Pericardium fibroblast (primary cell): ENCODE results near the gene OR10S1. TPM values are rescaled to one million over a fixed set of nuclear protein-coding genes. Genes with fewer than 3 reads are reported as not detected.

ENCODE experiments used
- total RNA-seq: library from RNA; depleted of rRNA; stranded (reverse); fragments of >200 nt; gene quantifications from 2 replicates; pipeline ENCODE4 v1.2.3, GENCODE V29; 2015

The OR10S1 gene
- total RNA-seq = not detected in 2 replicates

GRCh38 chr11:123977731-123978347 is at the start of gene OR10S1:
Gene OR10S1, minus strand, starts transcription at chr11:123977781. Its CDS starts 117 bp downstream, at chr11:123977664.

GRCh38 chr11:124026498-124026897 is 48.9 kb upstream of the OR10S1 start, which contains the start of gene OR10G8:
Gene OR10G8, plus strand, starts transcription at chr11:124026798. Its CDS starts 2,825 bp downstream, at chr11:124029623.

GRCh38 chr11:124012697-124013096 is 35.1 kb upstream of the OR10S1 start, which contains the start of gene OR10G4:
Gene OR10G4, plus strand, starts transcription at chr11:124012997. Its CDS starts 2,578 bp downstream, at chr11:124015575.

GRCh38 chr11:123995119-123995518 is 17.5 kb upstream of the OR10S1 start, which contains the start of gene OR10G6:
Gene OR10G6, minus strand, starts transcription at chr11:123995161. Its CDS starts 0 bp downstream, at chr11:123995161.

GRCh38 chr11:123943738-123944137 is 33.8 kb downstream of the OR10S1 start, which contains the start of gene OR6T1:
Gene OR6T1, minus strand, starts transcription at chr11:123943838. Its CDS starts 0 bp downstream, at chr11:123943838.

GRCh38 chr11:123939317-123939716 is 38.3 kb downstream of the OR10S1 start, which contains the start of gene OR4D5:
Gene OR4D5, plus strand, starts transcription at chr11:123939617. Its CDS starts 0 bp downstream, at chr11:123939617.

Other genes with a start within 250 kb of the OR10S1 start
- gene ZNF202, start 236.1 kb downstream of the OR10S1 start, total RNA-seq = 3.1 and 8.3 TPM in 2 replicates
- gene OR6X1, start 223.3 kb downstream of the OR10S1 start, total RNA-seq = not detected in 2 replicates
- gene OR6M1, start 171.4 kb downstream of the OR10S1 start, total RNA-seq = 1.6 TPM in 1 of 2 replicates, not detected in the other
- gene TMEM225, start 92.1 kb downstream of the OR10S1 start, total RNA-seq = not detected in 2 replicates
- gene OR8D4, start 75.6 kb downstream of the OR10S1 start, total RNA-seq = not detected in 2 replicates
- gene OR4D5, start 38.2 kb downstream of the OR10S1 start, total RNA-seq = not detected in 2 replicates
- not detected in 2 replicates for gene OR6T1, start 33.9 kb downstream of the OR10S1 start, total RNA-seq
- gene OR10G6, start 17.4 kb upstream of the OR10S1 start, total RNA-seq = not detected in 2 replicates
- gene OR10G4, start 35.2 kb upstream of the OR10S1 start, total RNA-seq = not detected in 2 replicates
- gene OR10G9, start 45.2 kb upstream of the OR10S1 start, total RNA-seq = not detected in 2 replicates
- gene OR10G8, start 49.0 kb upstream of the OR10S1 start, total RNA-seq = not detected in 2 replicates
- not detected in 2 replicates for gene OR10G7, start 63.5 kb upstream of the OR10S1 start, total RNA-seq
- 7.2 and 15.6 TPM in 2 replicates for gene VWA5A, start 137.7 kb upstream of the OR10S1 start, total RNA-seq
- not detected in 2 replicates for gene OR10D3, start 205.6 kb upstream of the OR10S1 start, total RNA-seq